ENCODE measurements around the gene PPP1R12A.

DNA sequence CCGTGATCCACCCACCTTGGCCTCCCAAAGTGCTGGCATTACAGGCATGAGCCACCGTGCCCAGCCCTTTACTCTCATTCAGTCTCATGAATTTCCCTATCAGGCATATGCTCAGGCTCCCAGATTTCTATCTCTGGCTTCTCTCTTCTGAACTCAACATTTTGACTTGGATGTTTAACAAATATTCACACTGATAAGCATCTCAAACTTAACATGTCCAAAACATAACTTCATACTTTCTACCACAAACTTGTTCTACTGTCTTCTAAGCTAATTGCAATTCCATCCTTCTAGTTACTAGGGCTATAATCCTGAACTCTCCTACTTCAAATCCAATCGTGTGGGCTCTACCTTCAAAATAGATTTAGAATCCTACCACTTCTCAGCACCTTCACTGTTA, 170.3 kb downstream of the PPP1R12A start:
- TF ChIP-seq EZH2 (IDR thresholded peaks at IDR 0.05), result no peak
- TF ChIP-seq, protein P1, sequence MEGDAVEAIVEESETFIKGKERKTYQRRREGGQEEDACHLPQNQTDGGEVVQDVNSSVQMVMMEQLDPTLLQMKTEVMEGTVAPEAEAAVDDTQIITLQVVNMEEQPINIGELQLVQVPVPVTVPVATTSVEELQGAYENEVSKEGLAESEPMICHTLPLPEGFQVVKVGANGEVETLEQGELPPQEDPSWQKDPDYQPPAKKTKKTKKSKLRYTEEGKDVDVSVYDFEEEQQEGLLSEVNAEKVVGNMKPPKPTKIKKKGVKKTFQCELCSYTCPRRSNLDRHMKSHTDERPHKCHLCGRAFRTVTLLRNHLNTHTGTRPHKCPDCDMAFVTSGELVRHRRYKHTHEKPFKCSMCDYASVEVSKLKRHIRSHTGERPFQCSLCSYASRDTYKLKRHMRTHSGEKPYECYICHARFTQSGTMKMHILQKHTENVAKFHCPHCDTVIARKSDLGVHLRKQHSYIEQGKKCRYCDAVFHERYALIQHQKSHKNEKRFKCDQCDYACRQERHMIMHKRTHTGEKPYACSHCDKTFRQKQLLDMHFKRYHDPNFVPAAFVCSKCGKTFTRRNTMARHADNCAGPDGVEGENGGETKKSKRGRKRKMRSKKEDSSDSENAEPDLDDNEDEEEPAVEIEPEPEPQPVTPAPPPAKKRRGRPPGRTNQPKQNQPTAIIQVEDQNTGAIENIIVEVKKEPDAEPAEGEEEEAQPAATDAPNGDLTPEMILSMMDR (IDR thresholded peaks at IDR 0.05), result no peak
